ENCODE data around the gene POLR2J3. TPM values are rescaled to one million over a fixed set of nuclear protein-coding genes. Genes with fewer than 3 reads are reported as not detected.
"Not testable (repeated sequence)": the region's sequence is repeated elsewhere in the genome, so short reads cannot be mapped to it uniquely, and the experiment has no call there.

POLR2J3 gene
- polyA plus RNA-seq (2013, experiment 1 of 2; ENCODE audit: insufficient read length) = 64.6 TPM
- polyA plus RNA-seq (2013, experiment 2 of 2; ENCODE audit: insufficient read length) = 83.6 TPM

DNA sequence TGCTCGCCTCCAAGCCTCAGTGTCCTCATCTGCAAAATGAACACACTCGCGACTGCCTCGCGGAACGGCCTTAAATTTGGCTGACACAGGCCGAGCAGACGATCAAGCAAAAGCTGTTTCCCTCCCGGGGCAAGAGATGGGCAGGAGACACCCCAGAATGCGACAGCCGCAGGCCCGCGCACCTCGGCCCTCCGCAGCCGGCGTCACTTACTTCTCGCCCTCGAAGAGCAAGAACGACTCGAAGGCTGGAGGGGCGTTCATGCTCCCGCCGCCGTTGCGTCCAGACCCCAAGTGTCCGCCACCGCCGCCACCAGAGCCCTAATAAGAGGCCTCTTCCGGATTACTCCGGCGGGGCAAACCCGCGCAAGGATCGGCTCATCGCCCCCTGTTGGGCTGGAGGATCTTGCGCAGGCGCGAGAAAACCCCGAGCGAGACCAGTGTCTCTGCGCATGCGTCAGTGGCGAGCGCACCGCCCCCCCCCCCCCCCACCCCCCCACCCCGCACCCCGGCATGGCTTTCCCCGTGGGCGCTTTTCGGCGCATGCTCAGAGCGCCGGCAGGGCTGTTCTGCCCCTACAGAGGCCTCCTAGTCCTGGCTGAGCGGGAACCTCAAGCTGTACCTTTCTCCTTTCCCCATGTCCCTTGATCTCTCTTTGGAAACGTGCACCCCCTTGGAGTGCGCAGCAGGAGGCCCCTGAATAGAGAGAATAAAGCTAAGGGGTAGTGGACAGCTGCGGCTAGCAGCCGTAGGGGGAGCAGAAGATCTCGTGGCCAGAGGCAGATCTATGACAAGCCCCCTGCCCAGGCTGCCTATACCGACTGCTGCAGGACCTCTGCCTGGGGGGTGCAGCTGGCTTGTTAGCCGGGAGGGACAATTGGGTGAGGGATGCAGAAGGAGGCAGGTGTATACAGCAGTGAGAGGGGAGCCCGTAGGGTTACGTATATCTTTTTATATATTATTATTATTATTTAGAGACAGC, at the start of gene POLR2J3:
POLR2J3 (minus strand) TSS at position 323 of the 979 bp plus-strand sequence; CDS start at position 261, 62 bp downstream.
- DNase-seq = peak; percentile 92

DNA sequence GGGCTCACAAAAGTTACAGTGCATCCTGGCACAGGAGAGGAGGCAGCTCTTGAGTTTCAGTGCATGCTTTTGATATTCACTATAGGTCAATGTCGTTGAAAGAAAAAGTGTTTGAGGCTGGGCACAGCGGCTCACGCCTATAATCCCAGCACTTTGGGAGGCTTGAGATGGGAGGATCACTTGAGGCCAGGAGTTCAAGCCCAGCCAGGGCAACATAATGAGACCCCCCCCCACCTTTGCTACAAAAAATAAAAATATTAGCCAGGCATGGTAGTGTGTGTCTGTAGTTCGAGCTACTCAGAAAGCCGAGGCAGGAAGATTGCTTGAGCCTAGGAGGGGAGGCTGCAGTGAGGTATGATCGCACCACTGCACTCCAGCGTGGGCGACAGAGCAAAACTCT, 45.7 kb upstream of the POLR2J3 start:
- not testable (repeated sequence) for DNase-seq

DNA sequence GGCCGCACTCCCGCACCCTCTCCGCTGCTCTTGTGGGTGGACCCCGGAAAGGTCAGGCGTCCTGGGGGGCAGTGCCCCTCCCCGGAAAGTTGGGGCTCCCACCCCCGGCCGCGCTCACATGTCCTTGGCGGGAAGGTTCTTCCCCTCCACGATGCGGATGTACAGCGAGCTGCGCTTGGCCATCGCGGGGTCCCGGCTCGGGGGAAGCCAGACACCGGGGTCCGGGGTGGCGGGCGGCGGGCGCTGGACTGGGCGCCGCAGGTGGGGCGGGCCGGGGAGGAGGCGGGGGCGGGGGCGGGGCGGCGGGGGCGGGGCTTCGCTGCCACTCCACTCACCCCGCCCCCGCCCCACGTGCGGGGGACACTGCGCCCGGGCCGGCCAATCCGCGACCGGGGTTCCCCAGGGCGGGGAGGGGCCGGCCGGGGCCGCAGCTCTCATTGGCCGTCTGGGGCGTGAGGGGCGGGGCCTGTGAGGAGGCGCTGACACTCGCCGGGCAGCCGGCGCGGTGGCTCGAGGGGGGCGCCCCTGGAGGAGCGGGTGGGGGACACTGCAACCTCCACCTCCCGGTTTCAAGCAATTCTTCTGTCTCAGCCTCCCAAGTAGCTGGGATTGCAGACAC, 44.2 kb upstream of the POLR2J3 start, which contains the start of gene RASA4:
RASA4 (minus strand) TSS at position 250 of the 619 bp plus-strand sequence; CDS start at position 183, 67 bp downstream.
- DNase-seq = peak; percentile 3

DNA sequence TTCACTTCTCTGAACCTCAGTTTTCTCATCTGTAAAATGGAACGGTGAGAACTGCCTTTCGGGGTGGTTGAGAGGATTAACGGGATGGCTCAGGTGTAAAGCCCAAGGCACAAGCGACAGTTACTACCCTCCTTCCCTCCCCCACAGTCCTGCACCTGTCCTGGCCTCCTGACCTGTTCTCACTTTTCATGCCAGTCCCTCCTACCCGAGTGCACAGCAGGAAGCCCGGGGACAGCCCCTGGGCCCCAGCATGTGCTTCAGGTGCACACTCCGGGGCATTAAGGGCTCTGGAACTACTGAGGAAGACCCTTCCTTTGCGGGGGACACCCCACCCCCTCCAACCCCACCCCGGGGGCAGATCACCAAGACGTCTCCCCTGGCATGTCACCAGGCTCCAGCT, 43.5 kb upstream of the POLR2J3 start:
- DNase-seq = not testable (repeated sequence)

DNA sequence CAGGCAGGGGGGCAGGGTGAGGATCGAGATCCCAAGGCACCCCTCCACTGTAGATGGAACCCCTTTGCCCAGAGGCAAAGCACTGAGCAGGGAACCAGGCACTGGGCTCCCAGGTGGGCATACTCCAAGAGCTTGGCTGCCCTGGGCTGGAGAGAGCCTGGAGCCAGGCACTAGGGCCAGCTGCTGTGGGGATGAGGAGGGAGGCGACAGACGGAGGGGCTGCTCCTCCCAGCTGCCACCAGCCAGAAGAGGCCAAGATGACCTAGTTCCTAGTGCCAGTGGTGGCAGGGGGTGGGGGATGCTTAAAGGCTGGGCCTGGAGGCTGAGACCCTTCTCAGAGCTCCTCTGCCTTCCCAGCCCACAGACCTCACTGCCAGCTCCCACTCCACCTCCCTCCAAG, 42.5 kb upstream of the POLR2J3 start:
- not testable (repeated sequence) for DNase-seq

DNA sequence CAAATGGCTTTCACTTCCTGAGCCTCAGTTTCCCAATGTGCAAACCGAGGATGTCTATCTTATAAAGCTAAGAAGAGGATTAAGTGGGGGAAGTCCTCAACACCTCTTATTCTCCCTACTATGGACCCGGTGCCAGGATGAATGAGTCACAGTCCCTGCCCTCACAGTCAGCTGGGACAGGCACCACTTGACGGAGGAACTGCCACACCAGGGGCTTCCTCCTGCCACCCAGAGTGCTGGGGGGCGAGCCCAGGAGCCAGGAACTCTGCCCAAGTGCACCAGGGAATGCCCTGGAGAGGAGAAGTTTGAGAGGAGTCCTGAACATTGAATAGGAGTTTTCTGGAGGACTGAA, 41.9 kb upstream of the POLR2J3 start:
- not testable (repeated sequence) for DNase-seq

DNA sequence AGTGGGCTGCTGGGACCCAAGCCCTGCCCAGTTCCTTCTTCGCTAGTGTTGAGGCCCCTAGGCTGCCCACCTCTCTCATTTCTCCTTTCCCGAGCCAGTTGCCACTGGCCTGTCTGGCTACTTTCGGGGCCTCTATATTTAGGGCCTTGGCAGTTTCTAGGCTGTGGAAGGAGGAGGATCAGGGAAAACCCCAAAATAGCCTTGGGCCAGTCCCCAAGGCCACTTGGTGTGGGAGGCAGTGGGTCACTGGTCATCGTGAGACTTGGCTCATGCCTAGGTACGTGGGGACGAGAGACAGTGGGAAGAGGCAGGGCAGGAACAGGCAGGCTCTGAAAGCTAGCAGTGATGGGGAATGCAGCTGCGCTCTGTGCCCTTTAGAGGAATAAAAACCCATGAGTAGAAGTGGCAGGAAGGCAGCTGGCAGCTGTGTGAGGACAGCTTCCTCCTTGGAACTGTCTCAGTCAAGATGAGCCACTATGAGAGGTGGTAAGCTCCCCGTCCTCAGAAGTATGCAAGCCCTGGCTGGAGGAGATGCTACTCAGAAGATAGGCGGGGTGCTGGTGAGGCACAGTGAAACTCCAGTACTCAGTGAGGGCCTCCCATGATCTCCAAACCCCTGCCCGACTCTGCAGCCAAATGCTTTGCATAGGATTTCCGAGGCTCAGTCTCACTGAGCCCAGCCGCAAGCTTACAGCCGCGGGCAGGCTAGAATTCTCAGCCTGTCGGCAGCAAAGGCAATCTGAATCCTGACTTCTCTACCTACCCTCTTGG, 41.4 kb upstream of the POLR2J3 start:
- not testable (repeated sequence) for DNase-seq

DNA sequence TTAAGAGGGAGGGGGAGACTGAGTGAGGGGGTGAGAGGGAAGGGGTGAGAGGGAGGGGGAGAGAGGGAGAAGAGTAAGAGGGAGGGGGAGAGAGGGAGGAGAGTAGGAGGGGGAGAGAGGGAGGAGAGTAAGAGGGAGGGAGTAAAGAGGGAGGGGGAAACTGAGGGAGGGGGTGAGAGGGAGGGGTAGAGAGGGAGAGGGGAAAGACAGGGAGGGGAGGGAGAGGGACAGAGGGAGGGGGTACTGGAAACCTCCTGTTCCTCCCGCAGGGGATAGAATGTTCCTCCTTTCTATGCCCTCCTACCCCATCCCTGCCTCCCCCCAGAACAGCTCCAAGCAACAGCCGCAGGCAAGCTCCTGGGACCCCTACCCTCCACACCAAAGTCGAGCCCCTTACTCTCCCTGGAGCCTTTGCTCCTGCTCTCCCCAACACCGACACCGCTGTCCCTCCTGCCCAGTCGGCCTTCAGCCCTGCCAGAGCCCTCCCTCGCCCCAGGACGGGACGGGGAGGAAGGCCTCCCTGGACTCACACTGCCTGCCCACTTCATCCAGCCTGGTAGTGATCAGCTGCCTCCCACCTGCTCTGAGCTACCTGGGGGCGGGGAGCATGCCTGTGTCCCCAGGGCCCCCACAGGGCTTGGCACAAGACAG, 39.4 kb upstream of the POLR2J3 start:
- peak; percentile 26 for DNase-seq

DNA sequence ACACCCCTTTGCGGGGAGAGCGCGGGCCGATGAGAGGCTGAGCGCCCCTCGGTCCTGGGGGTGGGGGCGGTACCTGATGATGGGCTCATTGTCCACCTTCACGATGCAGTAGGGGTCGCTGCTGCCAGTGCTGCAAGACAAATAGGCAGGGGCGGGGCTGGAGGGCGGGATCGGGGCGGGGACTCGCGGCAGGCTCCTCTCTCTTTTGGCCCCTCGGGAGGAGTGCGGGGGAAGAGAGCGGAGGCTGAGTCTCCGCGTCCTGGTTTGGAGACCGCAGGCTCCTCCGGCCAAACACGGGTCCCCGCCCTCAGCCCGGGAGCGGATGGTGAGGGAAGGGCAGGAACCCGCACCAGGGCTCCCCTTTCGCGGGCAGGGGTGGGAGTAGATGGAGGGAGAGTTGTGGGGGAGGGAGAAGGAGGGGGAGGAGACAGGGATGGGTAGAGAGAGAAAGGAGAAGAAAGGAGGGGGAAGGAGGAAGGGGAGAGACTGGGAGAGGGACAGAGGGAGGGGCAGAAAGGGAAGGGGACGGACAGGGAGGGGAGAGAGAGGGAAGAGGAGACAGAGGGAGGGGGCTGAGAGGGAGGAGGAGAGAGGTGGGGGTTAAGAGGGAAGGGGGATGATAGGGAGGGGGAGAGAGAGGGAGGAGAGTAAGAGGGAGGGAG, 38.8 kb upstream of the POLR2J3 start:
- not testable (repeated sequence) for DNase-seq

DNA sequence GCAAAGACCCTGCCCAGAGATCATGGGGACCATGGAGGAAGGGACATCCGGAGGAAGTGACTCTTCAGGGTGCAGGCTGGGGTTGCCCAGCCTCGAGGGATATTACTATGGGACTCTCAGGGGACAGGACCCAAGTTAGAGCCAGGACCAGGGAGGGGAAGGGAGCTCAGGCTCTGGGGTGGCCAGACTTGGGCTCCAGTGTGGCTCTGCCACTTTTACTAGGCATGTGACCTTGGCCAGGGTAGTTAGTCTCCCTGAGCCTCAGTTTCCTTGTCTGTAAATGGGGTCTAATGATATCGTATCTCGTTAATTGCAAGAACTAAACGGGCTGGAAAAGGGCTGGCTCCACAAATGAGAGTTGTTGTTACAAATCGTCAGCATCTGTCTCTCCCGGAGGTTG, 38.1 kb upstream of the POLR2J3 start:
- not testable (repeated sequence) for DNase-seq

DNA sequence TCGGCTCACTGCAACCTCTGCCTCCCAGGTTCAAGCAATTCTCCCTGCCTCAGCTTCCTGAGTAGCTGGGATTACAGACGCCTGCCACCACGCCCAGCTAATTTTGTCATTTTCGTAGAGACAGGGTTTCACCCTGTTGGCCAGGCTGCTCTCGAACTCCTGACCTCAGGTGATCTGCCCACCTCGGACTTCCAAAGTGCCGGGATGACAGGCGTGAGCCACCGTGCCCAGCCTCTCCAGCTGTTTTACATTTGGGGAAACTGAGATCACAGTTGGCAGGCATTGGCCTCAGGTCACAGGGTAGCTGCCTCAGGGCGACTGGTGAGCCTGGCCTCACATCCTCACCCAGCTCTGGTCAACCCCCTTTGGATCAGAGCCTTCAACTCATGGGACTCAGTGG, 37.4 kb upstream of the POLR2J3 start:
- not testable (repeated sequence) for DNase-seq

DNA sequence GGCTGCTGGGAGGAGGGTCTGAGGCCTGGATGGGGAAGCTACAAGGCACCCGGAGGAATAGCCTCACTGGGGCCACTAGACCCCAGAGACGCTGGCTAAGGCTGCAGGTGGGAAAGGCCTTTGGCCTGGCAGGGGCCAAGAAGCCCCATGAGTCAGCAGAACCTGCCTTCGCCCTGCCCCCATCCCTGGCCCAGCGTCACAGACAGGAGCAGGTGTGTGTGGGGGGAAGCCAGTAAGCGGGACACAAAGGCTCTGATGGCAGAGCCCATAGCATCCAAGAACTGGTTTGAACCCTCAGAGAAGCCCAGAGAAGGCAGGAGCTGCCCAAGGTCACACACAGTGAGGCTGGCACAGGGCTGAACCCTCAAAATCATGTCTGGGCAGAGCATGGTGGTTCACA, 34.5 kb upstream of the POLR2J3 start:
- not testable (repeated sequence) for DNase-seq

DNA sequence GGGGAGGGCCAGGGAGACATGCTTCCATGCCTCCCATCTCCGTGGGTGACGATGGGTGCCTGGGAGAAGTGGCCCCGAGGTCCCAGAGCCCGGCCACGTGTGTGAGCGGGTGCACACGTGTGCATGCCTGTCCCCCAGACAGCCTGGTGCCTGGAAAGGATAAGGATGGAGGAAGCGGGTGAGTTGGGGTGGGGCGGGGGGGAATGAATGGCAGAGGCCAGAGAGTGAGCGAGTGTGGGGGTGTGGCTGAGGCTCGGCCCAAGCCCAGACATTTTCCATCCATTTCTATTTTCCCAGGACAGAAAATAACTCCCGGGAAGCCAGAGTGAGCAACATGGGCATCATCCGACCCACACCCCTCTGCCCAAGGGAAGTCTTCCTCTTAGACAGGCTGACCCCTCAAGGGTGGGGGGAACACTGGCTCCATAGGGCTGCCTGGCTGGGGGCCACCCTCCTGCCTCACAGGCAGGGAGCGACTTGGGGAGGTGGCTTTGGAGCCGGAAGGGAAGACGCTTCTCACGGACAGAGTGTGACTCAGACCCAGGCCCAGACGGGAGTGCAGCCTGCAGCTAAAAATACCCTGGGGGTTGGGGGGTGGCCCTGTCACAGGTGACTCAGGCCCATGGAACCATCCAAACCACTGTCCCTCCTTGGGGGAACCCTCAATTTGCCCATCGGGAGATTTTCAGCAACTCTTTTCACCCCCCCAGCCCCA, 32.2 kb upstream of the POLR2J3 start:
- not testable (repeated sequence) for DNase-seq

DNA sequence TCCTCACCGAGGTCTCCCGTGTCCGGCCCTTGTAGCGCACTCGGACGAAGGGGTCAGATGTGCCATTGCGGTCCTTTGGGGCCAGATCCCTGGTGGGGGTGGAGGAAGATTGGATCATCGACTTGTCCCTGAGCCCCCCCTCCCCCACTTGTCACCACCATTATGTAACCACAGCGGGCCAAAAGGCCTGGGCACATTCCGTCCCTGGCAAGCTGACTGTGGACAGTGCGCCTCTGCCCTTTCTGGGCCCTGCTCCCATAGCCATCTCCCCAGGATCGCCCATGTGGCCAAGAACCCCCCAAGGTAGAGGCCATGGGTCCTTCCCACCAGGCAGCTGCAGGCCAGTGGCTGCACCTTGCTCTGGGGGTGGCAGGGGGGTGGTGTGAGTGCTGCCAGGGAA, 29.9 kb upstream of the POLR2J3 start:
- DNase-seq = not testable (repeated sequence)

DNA sequence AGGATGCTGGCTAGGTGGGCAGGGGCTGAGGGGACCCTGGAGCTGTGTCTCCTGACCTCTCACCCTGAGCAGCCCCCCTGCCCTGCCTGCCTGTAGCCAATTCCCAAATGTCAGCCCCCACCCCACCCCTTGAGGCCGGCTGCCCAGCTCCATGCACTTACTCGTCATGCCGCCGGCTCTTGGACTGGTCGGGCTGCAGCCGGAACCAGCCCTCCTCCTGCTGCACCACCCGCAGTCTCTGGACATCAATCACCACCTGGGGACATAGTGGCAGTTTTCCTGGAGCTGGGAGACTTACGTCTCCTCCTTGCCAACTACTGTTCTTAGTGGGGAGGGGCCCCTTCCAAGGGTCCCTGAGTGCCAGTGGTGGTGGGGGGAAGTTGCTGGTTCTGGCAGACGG, 27.3 kb upstream of the POLR2J3 start:
- not testable (repeated sequence) for DNase-seq

DNA sequence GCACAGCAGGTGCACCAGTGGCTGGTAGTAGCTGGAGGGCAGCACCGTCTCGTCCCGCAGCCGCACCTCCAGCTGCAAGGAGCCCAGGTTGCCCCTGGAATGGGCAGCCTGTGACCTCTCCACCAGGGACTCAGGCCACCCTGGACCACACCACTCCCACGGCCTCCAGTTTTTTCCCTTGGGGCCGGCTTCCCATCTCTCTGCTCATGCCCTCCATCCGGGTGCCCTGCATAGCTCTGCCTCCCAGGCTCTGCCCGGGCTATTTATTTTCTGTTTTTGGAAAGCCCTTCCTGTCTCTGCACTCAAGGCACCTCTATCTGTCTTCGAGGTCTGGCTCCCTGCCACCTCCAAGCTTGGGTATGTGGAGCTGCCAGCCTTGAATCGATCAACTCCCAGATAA, 23.7 kb upstream of the POLR2J3 start:
- DNase-seq = not testable (repeated sequence)

DNA sequence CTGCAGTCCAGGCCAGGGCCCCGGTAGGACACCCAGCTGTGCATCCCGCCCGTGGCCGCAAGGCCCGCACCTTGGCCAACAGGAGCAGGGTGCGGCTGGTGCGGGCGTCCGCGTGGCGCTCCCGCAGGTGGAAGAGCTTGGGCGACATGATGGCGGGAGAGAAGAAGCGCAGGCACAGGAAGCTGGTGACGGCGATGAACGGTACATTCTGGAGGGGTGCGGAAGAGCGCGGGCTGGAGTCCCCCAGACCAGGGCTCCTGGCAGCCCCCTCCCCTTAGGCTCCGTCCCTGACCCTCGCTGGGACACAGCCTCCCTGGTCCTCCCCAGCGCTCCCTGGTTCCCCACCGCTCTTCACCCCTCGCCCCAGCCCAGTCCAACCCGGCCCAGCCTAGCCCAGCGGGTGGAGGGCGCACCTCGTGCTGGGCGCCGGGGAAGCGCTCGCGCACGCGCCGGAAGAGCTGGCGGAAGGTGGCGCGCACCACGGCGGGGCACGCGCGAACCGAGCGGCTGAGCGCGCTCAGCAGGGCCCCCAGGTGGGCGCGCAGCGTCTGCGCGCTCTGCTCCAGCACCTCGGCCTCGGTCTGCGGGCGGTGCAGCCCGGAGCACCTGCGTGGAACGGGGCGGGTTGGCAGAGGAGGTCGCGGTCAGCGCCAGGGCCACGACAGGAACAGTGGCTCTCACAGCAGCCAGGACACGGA, 21.4 kb upstream of the POLR2J3 start:
- DNase-seq = not testable (repeated sequence)

DNA sequence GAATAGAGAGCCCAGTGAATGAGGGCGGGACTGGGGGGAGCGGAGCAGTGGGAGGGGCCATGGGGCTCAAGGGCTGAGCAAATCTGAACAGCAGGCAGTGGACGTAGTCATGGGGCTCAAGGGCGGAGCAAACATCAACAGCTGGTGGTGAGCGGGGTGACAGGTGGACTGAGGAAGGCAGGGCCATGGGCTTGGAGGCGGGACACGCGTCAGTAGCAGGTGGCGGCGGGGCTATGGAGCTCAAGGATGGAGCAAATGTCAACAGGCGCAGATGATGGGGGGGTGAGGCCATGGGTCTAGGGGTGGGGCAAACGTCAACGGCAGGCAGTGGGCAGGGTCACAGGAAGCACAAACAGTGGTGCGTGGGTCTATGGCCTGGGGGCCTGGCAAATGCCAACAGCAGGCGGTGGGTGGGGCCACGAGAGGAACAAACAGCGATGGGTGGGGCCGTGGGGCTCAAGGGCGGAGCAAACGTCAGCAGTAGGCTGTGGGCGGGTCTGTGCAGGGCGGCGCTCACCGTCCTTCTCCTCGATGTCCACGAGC, 20.2 kb upstream of the POLR2J3 start:
- not testable (repeated sequence) for DNase-seq

DNA sequence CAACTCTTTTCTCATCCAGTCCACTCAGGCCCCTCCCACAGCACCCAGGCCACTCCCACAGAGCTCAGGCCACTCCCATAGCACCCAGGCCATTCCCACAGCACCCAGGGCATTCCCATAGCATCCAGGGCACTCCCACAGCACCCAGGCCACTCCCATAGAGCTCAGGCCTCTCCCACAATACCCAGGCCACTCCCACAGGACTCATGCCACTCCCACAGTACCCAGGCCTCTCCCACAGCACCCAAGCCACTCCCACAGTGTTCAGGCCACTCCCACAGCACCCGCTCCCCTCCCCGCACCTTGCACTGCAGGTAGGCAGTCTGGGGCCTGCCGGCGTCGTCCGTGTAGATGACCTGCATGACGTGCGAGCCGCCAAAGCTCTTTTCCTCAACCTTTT, 17.5 kb upstream of the POLR2J3 start:
- DNase-seq = not testable (repeated sequence)

DNA sequence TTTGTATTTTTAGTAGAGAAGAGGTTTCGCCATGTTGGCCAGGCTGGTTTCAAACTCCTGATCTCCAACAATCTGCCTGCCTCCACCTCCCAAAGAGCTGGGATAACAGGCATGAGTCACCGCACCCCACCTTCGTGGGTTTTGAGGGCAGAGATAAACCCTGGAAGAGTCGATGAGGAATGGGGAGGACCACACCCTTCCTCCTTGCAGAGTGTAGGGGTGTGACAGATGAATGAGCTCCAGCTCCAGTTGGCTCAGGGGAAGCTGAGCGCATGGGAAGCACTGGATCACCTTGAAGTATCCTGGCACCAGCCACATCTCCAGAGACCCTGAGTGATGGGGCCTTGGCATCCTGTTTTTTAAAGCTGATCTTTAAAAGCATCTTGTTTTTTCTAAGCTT, 11.1 kb upstream of the POLR2J3 start:
- not testable (repeated sequence) for DNase-seq

Data from fibroblast of skin of abdomen (primary cell).